HCT116 (cell line): ENCODE data around the gene TMC1. TPM values are rescaled to one million over a fixed set of nuclear protein-coding genes. Genes with fewer than 3 reads are reported as not detected.
"Not testable (repeated sequence)": the region's sequence is repeated elsewhere in the genome, so short reads cannot be mapped to it uniquely, and the experiment has no call there.

Experiments used
- ATAC-seq: fragments of 200-7000 bp; cut with Tn5 transposase; 2 replicates; pipeline ENCODE4 v1.9.1; 2020; ENCODE audit warnings: mild to moderate bottlenecking, moderate library complexity
- BruUV-seq: library from RNA; stranded (reverse); fragments of 400-500 nt; replicated peaks from 2 replicates; lab custom pipeline; 2021; lab: Mats Ljungman, UMichigan
- CTCF ChIA-PET: fragments of 300-600 bp; sonication (Branson Sonifier 250); formaldehyde crosslinking; loops from one replicate; lab custom pipeline; 2021; ENCODE audit warnings: antibody characterized with exemption; lab: Charles Lee
- POLR2A ChIA-PET: fragments of 300-600, 350-600 bp; sonication (Branson Sonifier 250); formaldehyde crosslinking; loops from one replicate; lab custom pipeline; 2021; ENCODE audit warnings: antibody characterized with exemption; lab: Charles Lee
- RAD21 ChIA-PET, 2 experiments: fragments of 300-600 bp; sonication (Branson Sonifier 250); formaldehyde crosslinking; loops; one replicate each; lab custom pipeline; 2023; ENCODE audit warnings: low total read pairs in 2 of 2; ENCODE audit not compliant: uncharacterized antibody in 2 of 2, unreplicated experiment in 2 of 2, low non-redundant PET in 1 of 2; lab: Charles Lee
- DNase-seq: peaks from one replicate; pipeline ENCODE4 v3.0.0-alpha.2; 2010; ENCODE audit warnings: low read depth, low spot score
- H2AFZ ChIP-seq: fragments of 200-600 bp; shearing (Covaris generic), sonication (generic); 2 replicates; pipeline ENCODE4 v1.6.1; 2017; ENCODE audit warnings: low read depth, mixed run types, mixed read lengths, antibody characterized with exemption, low read length; ENCODE audit not compliant: poor library complexity, severe bottlenecking
- H3K27ac ChIP-seq: 2 replicates; pipeline ENCODE4 v1.5.1; 2012; ENCODE audit warnings: low read depth, low read length
- H3K27me3 ChIP-seq: fragments of 200-600 bp; sonication (generic); 2 replicates; pipeline ENCODE4 v1.6.1; 2016; ENCODE audit warnings: mixed run types, low read length, mixed read lengths; ENCODE audit not compliant: insufficient read depth
- H3K36me3 ChIP-seq, 2 experiments: fragments of 200-500 bp in 1 of 2; fragments of 200-600 bp in 1 of 2; sonication (Bioruptor generic) in 1 of 2; sonication (generic) in 1 of 2; 2 replicates each; pipeline versions ENCODE4 v1.5.1 to v1.6.1; 2014 to 2016; ENCODE audit warnings: low read length in 2 of 2, inconsistent platforms in 1 of 2, mixed read lengths in 1 of 2, mixed run types in 1 of 2; ENCODE audit not compliant: insufficient read depth in 2 of 2, control insufficient read depth in 1 of 2
- H3K4me1 ChIP-seq, 2 experiments: fragments of 200-600 bp in 1 of 2; sonication (generic) in 1 of 2; 2 replicates each; pipeline versions ENCODE4 v1.5.1 to v1.6.1; 2012 to 2017; ENCODE audit warnings: low read length in 2 of 2, inconsistent platforms in 1 of 2, mild to moderate bottlenecking in 1 of 2, mixed read lengths in 1 of 2, mixed run types in 1 of 2, moderate library complexity in 1 of 2; ENCODE audit not compliant: insufficient read depth in 2 of 2, control insufficient read depth in 1 of 2
- H3K4me2 ChIP-seq: fragments of 200-600 bp; sonication (generic); 2 replicates; pipeline ENCODE4 v1.6.1; 2017; ENCODE audit warnings: mixed run types, low read length, mixed read lengths
- H3K4me3 ChIP-seq, 2 experiments: fragments of 200-600 bp in 1 of 2; sonication (generic) in 1 of 2; replicated peaks in 1 of 2; 2 replicates each; pipeline ENCODE4 v1.5.1; 2011 to 2016; ENCODE audit warnings: low read length in 2 of 2, control low read depth in 1 of 2, low read depth in 1 of 2, mild to moderate bottlenecking in 1 of 2, mixed read lengths in 1 of 2, mixed run types in 1 of 2
- H3K79me2 ChIP-seq: fragments of 200-600 bp; sonication (generic); 2 replicates; pipeline ENCODE4 v1.6.1; 2017; ENCODE audit warnings: mild to moderate bottlenecking, mixed run types, low read length, moderate library complexity, mixed read lengths; ENCODE audit not compliant: insufficient read depth
- H3K9ac ChIP-seq: fragments of 200-600 bp; sonication (generic); 2 replicates; pipeline ENCODE4 v1.6.1; 2016; ENCODE audit warnings: low read length, mixed read lengths
- H3K9me2 ChIP-seq: fragments of 200-600 bp; sonication (generic), shearing (Covaris generic); 2 replicates; pipeline ENCODE4 v1.6.1; 2017; ENCODE audit warnings: mixed run types, mild to moderate bottlenecking, moderate library complexity; ENCODE audit not compliant: insufficient read depth
- H3K9me3 ChIP-seq, 2 experiments: fragments of 200-500 bp in 1 of 2; fragments of 200-600 bp in 1 of 2; sonication (Bioruptor generic) in 1 of 2; sonication (generic) in 1 of 2; 2 replicates each; pipeline ENCODE4 v1.6.1; 2014 to 2017; ENCODE audit warnings: low read length in 2 of 2, mixed read lengths in 2 of 2, inconsistent platforms in 1 of 2, low read depth in 1 of 2, mild to moderate bottlenecking in 1 of 2, mixed run types in 1 of 2, moderate library complexity in 1 of 2; ENCODE audit not compliant: control insufficient read depth in 1 of 2, insufficient read depth in 1 of 2
- H4K20me1 ChIP-seq: fragments of 200-600 bp; sonication (generic), shearing (Covaris generic); 2 replicates; pipeline ENCODE4 v1.6.1; 2017; ENCODE audit warnings: mixed run types, mild to moderate bottlenecking, moderate library complexity; ENCODE audit not compliant: insufficient read depth
- ATF3 ChIP-seq: IDR thresholded peaks from 2 replicates; pipeline ENCODE4 v1.6.1; 2012
- CBX3 ChIP-seq: IDR thresholded peaks from 2 replicates; pipeline ENCODE4 v1.6.1; 2012; ENCODE audit warnings: low read depth
- CEBPB ChIP-seq: IDR thresholded peaks from 2 replicates; pipeline ENCODE4 v1.6.1; 2012; ENCODE audit warnings: low read depth
- CTCF ChIP-seq, 3 experiments: fragments of 200-600 bp in 1 of 3; sonication (generic) in 1 of 3; IDR thresholded peaks in 2 of 3; conservative IDR thresholded peaks in 1 of 3; 2 replicates each; pipeline ENCODE4 v1.5.1; 2012 to 2017; ENCODE audit warnings: low read depth in 2 of 3, low read length in 2 of 3, antibody characterized with exemption in 1 of 3, borderline replicate concordance in 1 of 3, control low read depth in 1 of 3, mild to moderate bottlenecking in 1 of 3, mixed read lengths in 1 of 3, mixed run types in 1 of 3, moderate library complexity in 1 of 3; ENCODE audit not compliant: insufficient read depth in 1 of 3
- EZH2phosphoT487 ChIP-seq: fragments of 200-600 bp; IDR thresholded peaks from 2 replicates; pipeline ENCODE4 v1.6.1; 2018; ENCODE audit warnings: antibody characterized with exemption, borderline replicate concordance
- FOSL1 ChIP-seq: IDR thresholded peaks from 2 replicates; pipeline ENCODE4 v1.6.1; 2012; ENCODE audit warnings: low read depth
- JUND ChIP-seq: IDR thresholded peaks from 2 replicates; pipeline ENCODE4 v1.6.1; 2012
- MAX ChIP-seq: IDR thresholded peaks from 2 replicates; pipeline ENCODE4 v1.6.1; 2012
- POLR2AphosphoS5 ChIP-seq: IDR thresholded peaks from 2 replicates; pipeline ENCODE4 v1.6.1; 2011; ENCODE audit warnings: mild to moderate bottlenecking, low read depth, low read length, moderate library complexity
- REST ChIP-seq: IDR thresholded peaks from 2 replicates; pipeline ENCODE4 v1.6.1; 2012; ENCODE audit warnings: low read depth
- SIN3A ChIP-seq: IDR thresholded peaks from 2 replicates; pipeline ENCODE4 v1.6.1; 2012; ENCODE audit warnings: low read depth
- ZFX ChIP-seq: fragments of 450-650 bp; IDR thresholded peaks from 2 replicates; pipeline ENCODE4 v1.6.1; 2017
- ZNF274 ChIP-seq: fragments of 200-500 bp; sonication (Bioruptor generic); IDR thresholded peaks from 2 replicates; pipeline ENCODE4 v1.6.1; 2014; ENCODE audit warnings: mild to moderate bottlenecking, low read depth, low read length, inconsistent platforms
- intact Hi-C: fragments of 100-400 bp; cut with micrococcal nuclease; formaldehyde crosslinking; loops from 2 replicates; pipeline ENCODE4 v1.10.0; 2022
- total RNA-seq: library from RNA; stranded (reverse); gene quantifications from one replicate; pipeline ENCODE4 v1.2.1, GENCODE V29; 2021; ENCODE audit not compliant: unreplicated experiment

The TMC1 gene
- total RNA-seq, 1 experiment from 2014 or later: 0.57 TPM

- ChIA-PET RAD21 (no interaction called here), POLR2A (interaction anchor here (0.7 to 1.2 kb wide), 2 partner anchors 81 to 144 kb away, joined by 4 read pairs; partner anchors contain the start of gene ZFAND5), CTCF (no interaction called here)
- H3K4me2 ChIP-seq: peak overlapping the region; percentile 24
- no peaks in the 10 kb centered on the region for H3K9me3 ChIP-seq
- no peaks in the 10 kb centered on the region for H3K36me3 ChIP-seq
- no peaks in the 10 kb centered on the region for H3K79me2 ChIP-seq
- no peak overlapping the region for H3K27ac ChIP-seq
- DNase-seq: no peak
- no peaks in the 10 kb centered on the region for H4K20me1 ChIP-seq
- H3K4me3 ChIP-seq: no peak overlapping the region
- BruUV-seq: no TSS peak
- intact Hi-C loops: no loop called here
- TF ChIP-seq EZH2phosphoT487 (no peak), ATF3 (no peak), SIN3A (no peak), POLR2AphosphoS5 (no peak), CEBPB (no peak), JUND (peak; percentile 54), CBX3 (no peak), FOSL1 (peak; percentile 65), CTCF (IDR thresholded peaks at IDR 0.05 in 2 of 3, conservative IDR thresholded peaks at IDR 0.05 in 1 of 3; ENCODE audit: borderline replicate concordance in 1 of 3, insufficient read depth in 1 of 3, low read depth in 2 of 3, low read length in 2 of 3) (no peak), REST (no peak), MAX (no peak), ZFX (no peak), ZNF274 (no peak)
- TF ChIP-seq, all 23 proteins: peak for 2
- H3K4me1 ChIP-seq: peaks cover 0 to 13% of the 10 kb centered on the region in 2 experiments; a peak in 2 of 4 replicates
- no peaks in the 10 kb centered on the region for H3K27me3 ChIP-seq
- H2AFZ ChIP-seq: peak overlapping the region; percentile 94
- no peak for ATAC-seq
- no peaks in the 10 kb centered on the region for H3K9me2 ChIP-seq
- H3K9ac ChIP-seq: no peak overlapping the region
Measured at GRCh38 chr9:72509635-72510034, 11.8 kb upstream of the TMC1 start.

- H3K4me2 ChIP-seq, RAD21 ChIA-PET, H3K27ac ChIP-seq, H3K79me2 ChIP-seq, POLR2A ChIA-PET, H2AFZ ChIP-seq, DNase-seq, H4K20me1 ChIP-seq, CTCF ChIA-PET, H3K27me3 ChIP-seq, H3K9me2 ChIP-seq, H3K9me3 ChIP-seq, ATAC-seq, intact Hi-C loops, H3K4me3 ChIP-seq, H3K36me3 ChIP-seq, H3K9ac ChIP-seq, BruUV-seq: not testable (repeated sequence)
- H3K4me1 ChIP-seq: peaks cover 11 to 16% of the 10 kb centered on the region in 2 experiments; a peak in 3 of 4 replicates
Measured at GRCh38 chr9:72521011-72521410, 397 bp upstream of the TMC1 start.
